GM12891 (cell line): ENCODE results near the gene CFAP46.

Experiments
- DNase-seq: peaks from one replicate; pipeline ENCODE4 v3.0.0; 2011; ENCODE audit warnings: low spot score; ENCODE audit not compliant: insufficient read length
- FAIRE-seq: peaks from 2 replicates; lab custom pipeline; 2011; peaks lifted over from hg19 to GRCh38; lab: Jason Lieb, UNC
- PAX5 ChIP-seq: IDR thresholded peaks from 2 replicates; pipeline ENCODE4 v1.6.1; 2011; ENCODE audit warnings: low read length, moderate library complexity, mild to moderate bottlenecking; ENCODE audit not compliant: insufficient read depth, severe bottlenecking
- POLR2A ChIP-seq: IDR thresholded peaks from 2 replicates; pipeline ENCODE4 v1.6.1; 2011; ENCODE audit warnings: low read depth, low read length, control low read depth
- POLR2AphosphoS5 ChIP-seq: IDR thresholded peaks from 2 replicates; pipeline ENCODE4 v1.6.1; 2011; ENCODE audit warnings: low read depth, low read length, control low read depth
- POU2F2 ChIP-seq: IDR thresholded peaks from 2 replicates; pipeline ENCODE4 v1.6.1; 2011; ENCODE audit warnings: low read depth, mild to moderate bottlenecking, control low read depth, low read length, moderate library complexity
- SPI1 ChIP-seq: IDR thresholded peaks from 2 replicates; pipeline ENCODE4 v1.6.1; 2011; ENCODE audit warnings: low read depth, low read length, control low read depth
- TAF1 ChIP-seq: IDR thresholded peaks from 2 replicates; pipeline ENCODE4 v1.6.1; 2011; ENCODE audit warnings: low read depth, low read length, control low read depth

The CFAP46 gene

DNA sequence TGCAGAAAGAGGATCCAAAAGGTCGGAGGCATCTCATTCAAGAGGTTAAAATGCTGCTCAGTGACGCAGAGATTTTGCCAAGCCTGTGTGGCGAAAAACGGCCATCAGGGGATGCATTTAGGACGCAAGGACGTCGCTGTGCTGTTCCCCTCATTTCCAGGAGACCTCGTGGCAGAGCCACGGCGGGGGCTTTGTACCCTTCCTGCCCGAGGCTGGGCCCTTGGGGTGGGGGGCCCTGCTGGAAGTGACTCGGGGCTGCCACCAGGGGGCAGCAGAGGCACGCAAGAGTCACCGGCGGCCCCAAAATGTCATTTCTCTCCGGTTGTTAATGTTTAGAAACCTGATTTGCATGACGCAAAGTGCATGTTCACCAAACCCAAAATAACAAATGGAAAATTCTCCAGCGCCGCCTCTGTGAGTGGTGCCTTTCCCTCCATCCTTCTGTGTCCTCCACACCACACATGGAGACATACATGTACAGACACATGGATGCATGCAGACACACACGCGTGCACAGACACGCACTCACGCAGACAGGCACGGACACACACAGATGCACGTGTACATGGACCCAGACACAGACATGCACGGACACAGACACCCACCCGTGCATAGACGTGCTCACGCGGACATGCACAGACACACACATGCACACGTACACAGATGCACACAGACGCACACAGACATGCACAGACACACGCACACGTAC, 105.4 kb downstream of the CFAP46 start:
- DNase-seq = peak; percentile 86
- FAIRE-seq = peak; percentile 94

DNA sequence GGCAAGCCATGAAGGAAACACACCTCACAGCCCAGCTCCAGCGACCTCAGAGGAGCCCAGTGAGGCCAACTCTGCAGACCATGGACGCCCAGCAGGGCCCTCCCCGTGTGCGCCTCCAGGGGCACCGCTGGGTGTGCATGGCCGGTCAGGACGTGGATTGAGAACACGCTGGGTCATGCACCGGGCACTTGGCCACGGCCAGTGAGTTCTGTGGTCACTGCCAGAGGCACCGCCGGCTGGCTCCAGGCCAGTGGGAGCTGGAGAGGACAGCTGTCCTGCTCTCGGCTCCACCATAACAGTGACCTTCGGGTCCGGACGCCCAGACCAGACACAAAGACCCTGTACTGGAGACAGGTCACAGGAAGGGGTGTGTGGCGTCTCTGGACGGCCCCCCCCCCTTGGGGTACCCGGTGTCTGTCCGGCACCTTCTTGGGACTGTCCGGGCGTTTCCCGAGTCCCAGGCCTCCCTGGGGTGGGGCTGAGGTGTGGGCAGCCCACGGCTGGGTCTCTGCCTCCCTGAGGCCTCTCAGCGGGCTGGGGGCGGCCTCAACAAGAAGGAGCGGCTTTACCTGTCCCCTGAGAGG, 106.0 kb downstream of the CFAP46 start:
- DNase-seq (no peak), FAIRE-seq (no peak)
- no peak for TF ChIP-seq POLR2A

More for the DNA sequence above, 105.4 kb downstream of the CFAP46 start:
- TF ChIP-seq PAX5 = no peak
- TF ChIP-seq POLR2AphosphoS5 = no peak
- no peak for TF ChIP-seq TAF1
- no peak for TF ChIP-seq SPI1
- no peak for TF ChIP-seq POLR2A
- no peak for TF ChIP-seq POU2F2

DNA sequence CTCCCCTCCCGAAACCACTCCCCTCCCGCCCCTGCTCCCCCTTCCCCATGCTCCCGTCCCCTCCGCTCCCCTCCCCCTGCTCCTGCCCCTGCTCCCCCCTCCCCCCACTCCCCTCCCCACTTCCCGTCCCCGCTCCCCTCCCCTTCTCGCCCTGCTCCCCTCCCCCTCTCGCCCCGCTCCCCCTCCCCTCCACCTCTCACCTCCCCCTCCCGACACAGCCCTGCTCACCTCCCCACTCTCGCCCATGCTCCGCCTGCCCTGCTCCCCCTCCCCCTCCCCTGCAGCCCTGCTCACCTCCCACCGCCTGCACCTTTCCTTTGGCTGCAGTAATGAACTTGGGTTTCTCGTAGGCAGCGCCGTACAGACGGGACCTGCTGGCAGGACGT, 106.5 kb downstream of the CFAP46 start:
- TF ChIP-seq SPI1 = no peak
- no peak for TF ChIP-seq PAX5
- TF ChIP-seq TAF1 = no peak
- no peak for TF ChIP-seq POLR2AphosphoS5
- TF ChIP-seq POLR2A = no peak
- TF ChIP-seq POU2F2 = no peak
- DNase-seq (no peak), FAIRE-seq (no peak)

DNA sequence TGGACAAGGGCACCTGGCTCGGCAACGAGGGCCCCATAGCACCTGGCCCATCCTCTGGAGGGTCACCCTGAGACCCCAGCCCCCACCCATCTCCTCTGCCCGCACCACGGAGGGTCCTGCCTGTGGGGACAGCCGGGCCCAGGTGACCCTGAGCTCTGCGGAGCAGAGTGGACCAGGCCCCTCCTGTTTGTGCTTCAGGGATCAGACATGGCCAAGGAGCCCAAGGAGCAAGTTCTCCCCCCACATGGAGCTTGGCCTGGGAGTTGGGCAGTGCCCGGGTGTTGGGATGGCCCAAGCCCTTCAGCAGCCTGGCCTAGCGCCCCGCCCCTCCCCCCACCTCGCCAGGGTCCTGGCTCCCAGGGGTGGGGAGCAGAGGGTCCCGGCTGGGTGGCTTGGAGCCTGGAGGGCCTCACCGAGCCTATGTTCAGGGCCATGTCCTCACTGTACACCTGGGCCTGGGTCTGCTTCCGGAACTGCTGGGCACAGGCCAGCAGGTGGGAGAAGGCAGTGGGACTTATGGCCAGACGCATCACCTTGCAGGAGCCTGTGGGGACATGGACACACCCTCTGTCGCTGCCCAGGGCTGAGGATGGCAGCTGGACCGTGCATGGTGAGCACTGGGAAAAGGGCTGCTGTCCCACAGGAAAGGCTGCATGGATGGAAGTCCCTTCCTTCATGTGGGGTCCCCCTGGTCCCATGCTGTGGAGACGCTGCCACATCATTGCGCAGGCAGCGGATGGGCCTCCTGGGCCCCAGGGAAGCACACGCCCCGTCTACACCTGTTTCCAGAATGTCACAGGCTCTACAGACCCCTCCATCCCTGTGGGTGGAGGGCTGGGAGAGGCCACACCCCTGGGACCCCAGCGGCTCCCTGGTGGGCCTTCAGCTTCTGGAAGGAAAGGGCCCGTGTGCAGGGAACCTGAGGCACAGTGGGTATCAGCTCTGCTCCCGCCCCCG, 107.2 kb downstream of the CFAP46 start:
- FAIRE-seq (no peak), DNase-seq (no peak)
- TF ChIP-seq POLR2AphosphoS5 (no peak), PAX5 (no peak), SPI1 (no peak), POLR2A (no peak), POU2F2 (no peak), TAF1 (no peak)

DNA sequence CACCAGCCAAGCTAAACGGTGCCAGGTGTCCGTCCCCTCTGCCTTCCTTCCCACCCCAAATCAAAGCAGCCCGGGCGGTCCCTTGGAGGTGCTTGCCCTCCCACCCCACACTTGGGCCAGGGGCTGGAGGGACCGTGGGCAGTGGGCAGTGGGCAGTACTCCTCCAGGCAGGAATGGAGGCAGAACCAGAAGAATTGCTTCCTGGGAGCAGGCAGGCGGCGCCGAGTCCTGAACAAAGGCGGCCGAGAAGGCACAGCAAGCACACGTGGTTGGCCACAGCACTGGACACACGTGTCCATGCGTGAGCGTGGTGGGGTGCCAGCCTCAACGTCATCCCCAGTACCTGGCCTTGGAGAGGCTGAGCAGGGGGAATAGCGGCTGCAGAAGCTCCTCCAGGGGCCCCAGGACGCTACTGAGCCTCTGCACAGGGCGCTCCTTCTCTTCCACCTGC, 108.0 kb downstream of the CFAP46 start:
- DNase-seq (no peak), FAIRE-seq (no peak)
- TF ChIP-seq PAX5 = no peak
- no peak for TF ChIP-seq POU2F2
- TF ChIP-seq POLR2AphosphoS5 = no peak
- no peak for TF ChIP-seq SPI1
- no peak for TF ChIP-seq POLR2A
- no peak for TF ChIP-seq TAF1

DNA sequence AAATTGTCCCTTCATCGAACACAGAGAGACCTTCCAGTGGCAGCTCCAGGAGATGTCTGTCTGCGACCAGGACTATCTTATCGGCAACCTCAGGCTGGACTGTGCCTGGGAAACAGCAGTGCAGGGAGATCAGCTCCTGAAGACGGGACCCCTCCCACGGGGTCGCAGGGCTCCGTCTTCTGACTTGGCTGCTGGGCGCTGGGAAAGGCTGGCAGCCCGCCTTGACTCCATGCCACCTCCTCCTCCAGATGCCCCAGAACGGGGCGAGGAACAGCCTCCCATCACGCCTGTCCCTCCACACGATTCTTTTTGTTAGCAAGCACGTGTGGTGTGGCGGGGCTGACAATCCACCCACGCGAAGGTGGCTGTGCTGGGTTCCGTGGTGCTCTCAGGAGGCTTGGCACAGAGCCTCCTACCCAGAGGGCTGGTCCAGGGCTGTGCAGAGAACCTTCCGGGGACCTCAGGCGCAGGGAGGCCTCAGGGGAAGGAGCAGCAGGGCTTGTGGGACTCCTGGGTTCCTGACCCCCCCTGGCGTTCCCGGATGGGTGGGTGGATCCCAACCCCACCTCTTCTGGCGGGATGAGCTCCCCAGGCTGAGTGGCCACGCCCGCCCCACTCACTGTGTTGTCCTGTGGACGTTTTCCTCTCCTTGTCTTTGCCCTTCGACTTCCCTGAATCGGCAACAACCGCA, 108.8 kb downstream of the CFAP46 start:
- DNase-seq (no peak), FAIRE-seq (no peak)
- TF ChIP-seq POLR2AphosphoS5 (no peak), POU2F2 (no peak)

DNA sequence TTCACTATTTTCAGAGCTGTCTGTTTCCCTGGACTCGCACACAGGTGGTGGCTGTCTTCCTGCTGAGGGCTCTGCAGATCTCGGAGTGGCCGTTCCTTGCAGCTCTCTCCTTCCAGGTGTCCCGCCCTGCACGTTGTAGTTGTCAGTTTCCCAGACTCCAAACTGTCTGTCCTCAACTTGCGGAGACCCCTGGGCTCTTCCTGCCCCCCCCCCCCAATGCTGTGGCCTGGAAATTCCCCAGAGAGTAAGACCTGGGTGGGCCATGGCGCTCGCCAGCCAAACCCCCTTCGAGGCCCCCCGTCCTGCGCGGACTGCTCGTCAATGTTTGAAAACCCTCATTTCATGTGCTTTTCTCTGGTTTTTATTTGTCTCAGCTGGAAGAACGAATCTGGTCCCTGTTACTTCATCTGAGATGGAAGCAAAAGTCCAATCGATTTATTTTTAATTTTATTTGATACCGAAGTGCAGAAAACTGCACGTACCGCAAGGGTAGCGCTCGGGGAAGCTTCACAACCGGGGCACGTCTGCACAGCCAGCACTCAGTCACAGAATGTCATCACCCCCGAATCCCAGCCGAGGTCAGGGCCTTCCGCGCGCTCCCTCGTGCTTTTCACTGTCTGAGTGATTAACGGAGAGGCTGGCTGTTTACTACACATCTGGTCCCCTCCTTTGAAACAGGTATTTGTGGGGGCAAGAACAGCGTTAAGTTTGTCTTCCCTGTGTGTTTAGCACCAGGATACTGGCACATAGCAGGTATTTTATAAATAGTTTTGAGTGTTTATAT, 110.0 kb downstream of the CFAP46 start:
- DNase-seq = no peak
- no peak for TF ChIP-seq POLR2AphosphoS5
- no peak for TF ChIP-seq POLR2A
- no peak for TF ChIP-seq TAF1
- no peak for TF ChIP-seq SPI1
- no peak for FAIRE-seq

DNA sequence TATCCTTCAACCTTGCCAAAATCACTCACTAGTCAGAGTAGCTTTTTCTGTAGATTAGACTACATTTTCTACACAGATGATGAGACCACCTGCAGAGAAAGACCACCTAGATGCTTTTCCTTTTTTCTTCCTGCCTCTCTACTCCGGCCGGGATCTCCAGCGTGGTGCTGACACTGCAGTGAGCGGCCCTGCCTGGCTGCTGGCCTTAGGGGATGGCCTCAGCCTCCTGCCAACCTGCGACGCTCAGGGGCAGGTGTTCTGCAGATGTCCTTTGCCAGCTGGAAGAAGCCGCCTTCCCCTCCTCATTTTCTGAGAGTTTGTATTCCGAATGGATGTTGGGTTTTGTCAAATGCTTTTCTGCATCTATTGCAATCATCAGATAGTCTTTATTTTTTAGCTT, 113.0 kb downstream of the CFAP46 start:
- FAIRE-seq (no peak), DNase-seq (no peak)
- TF ChIP-seq SPI1 (no peak), POLR2AphosphoS5 (no peak), POLR2A (no peak), PAX5 (no peak), POU2F2 (no peak), TAF1 (no peak)

DNA sequence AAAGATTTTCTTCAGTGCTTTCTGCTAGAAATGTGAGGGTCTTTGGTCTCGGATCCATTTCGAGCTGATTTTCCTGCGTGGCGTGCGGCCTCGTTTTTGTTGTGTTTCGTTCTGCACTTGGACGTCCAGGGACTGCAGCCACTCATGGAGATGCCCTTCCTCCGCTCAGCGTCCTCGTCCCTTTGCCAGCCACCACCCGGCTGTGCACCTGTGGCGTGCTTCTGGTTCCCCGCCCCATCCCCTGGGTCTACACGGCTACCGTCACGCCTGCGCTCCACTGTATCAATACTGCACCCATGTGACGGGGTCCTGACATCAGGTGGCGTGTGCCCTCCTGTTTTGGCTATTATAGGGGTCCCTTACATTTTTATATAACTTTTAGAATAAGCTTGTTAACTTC, 113.7 kb downstream of the CFAP46 start:
- FAIRE-seq = no peak
- TF ChIP-seq TAF1 = no peak
- no peak for TF ChIP-seq POU2F2
- no peak for DNase-seq
